GM10847 (cell line): ENCODE data around the gene PRAMEF25.
"Not testable (repeated sequence)": the region's sequence is repeated elsewhere in the genome, so short reads cannot be mapped to it uniquely, and the experiment has no call there.

Experiments
- POLR2A ChIP-seq: IDR thresholded peaks from 2 replicates; pipeline ENCODE4 v1.6.1; 2011; ENCODE audit not compliant: insufficient read length; ENCODE audit errors: extremely low read depth

The PRAMEF25 gene

DNA sequence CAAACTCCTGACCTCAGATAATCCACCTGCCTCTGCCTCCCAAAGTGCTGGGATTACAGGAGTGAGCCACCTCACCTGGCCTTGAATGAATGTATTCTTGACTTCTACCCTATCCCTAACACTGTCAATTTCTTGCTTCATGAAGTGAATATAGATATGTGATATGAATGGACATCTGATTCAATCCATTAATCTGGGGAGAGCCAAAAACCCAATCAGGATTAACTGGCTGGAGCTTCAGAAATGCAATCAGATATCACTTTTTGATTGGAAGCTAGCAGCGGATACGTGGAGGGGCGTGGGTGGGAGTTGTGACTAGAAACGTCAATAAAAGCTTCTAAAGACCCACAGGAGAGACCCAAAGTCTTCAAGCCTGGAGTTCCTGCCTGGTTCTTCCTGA lies at the start of gene PRAMEF25:
TSS of gene PRAMEF25 (plus strand) at position 301 of the 400 bp plus-strand sequence. CDS start 2,920 bp downstream, outside the sequence.
- TF ChIP-seq POLR2A = not testable (repeated sequence)

DNA sequence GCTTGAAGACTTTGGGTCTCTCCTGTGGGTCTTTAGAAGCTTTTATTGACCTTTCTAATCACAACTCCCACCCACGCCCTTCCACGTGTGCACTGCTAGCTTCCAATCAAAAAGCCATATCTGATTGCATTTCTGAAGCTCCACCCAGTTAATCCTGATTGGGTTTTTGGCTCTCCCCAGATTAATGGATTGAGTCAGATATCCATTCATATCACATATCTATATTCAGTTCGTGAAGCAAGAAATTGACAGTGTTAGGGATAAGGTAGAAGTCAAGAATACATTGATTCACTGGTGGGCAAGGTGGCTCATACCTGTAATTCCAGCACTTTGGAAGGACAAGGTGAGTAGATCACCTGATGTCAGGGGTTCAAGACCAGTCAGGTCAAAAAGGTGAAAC lies 14.1 kb upstream of the PRAMEF25 start, which contains the start of gene PRAMEF27:
TSS of gene PRAMEF27 (minus strand) at position 101 of the 400 bp plus-strand sequence. CDS start 2,916 bp downstream, outside the sequence.
- not testable (repeated sequence) for TF ChIP-seq POLR2A

GRCh38 chr1:13116754-13117153 lies 46.2 kb downstream of the PRAMEF25 start, which contains the start of gene HNRNPCL2:
HNRNPCL2 (minus strand) TSS chr1:13116854; CDS start chr1:13116400, 454 bp downstream.
- TF ChIP-seq POLR2A = not testable (repeated sequence)
